H1 (cell line): ENCODE results near the gene SCP2. TPM values are rescaled to one million over a fixed set of nuclear protein-coding genes. Genes with fewer than 3 reads are reported as not detected.

Experiments used
- BRCA1 ChIP-seq: IDR thresholded peaks from 2 replicates; pipeline ENCODE4 v1.6.1; 2012; ENCODE audit warnings: low read depth, low read length, improper control_type of control experiment
- CBX8 ChIP-seq: fragments of 300-800, 300-1000 bp; sonication (generic); IDR thresholded peaks from 2 replicates; pipeline ENCODE4 v1.7.1; 2016; ENCODE audit warnings: low read depth, low read length, borderline replicate concordance
- CHD1 ChIP-seq: IDR thresholded peaks from 2 replicates; pipeline ENCODE4 v1.6.1; 2012; ENCODE audit warnings: low read depth, low read length, improper control_type of control experiment
- EP300 ChIP-seq, 2 experiments: IDR thresholded peaks; 1 replicate in 1 of 2; 2 replicates in 1 of 2; pipeline ENCODE4 v1.6.1; 2011 to 2012; ENCODE audit warnings: low read depth in 2 of 2, low read length in 2 of 2, mild to moderate bottlenecking in 2 of 2, borderline replicate concordance in 1 of 2, inconsistent platforms in 1 of 2, moderate library complexity in 1 of 2
- HDAC6 ChIP-seq: IDR thresholded peaks from one replicate; pipeline ENCODE4 v1.7.1; 2012; ENCODE audit warnings: low read depth, mild to moderate bottlenecking, inconsistent platforms, low read length, moderate library complexity
- JUND ChIP-seq: IDR thresholded peaks from 2 replicates; pipeline ENCODE4 v1.6.1; 2011; ENCODE audit warnings: mild to moderate bottlenecking, improper control_type of control experiment, low read length
- TBP ChIP-seq: IDR thresholded peaks from 2 replicates; pipeline ENCODE4 v1.6.1; 2011; ENCODE audit warnings: low read depth, low read length, improper control_type of control experiment
- polyA plus RNA-seq, 7 experiments: library from polyadenylated mRNA; depleted of rRNA in 3 of 7; stranded (reverse) in 5 of 7; unstranded in 2 of 7; fragments of >200 nt in 5 of 7; fragments of 200-250 nt in 2 of 7; gene quantifications; 1 replicate in 5 of 7; 2 replicates in 1 of 7; 4 replicates in 1 of 7; pipeline versions ENCODE4 v1.2.1 to v1.2.3, GENCODE V29; 2011 to 2013; ENCODE audit warnings: missing spikeins in 2 of 7, mixed read lengths in 2 of 7
- total RNA-seq: library from RNA; stranded (reverse); fragmentation: NEBNext Ultra II Directional; extraction: Animal tissue kit (Norgen Biotek cat#: 25700); gene quantifications from 2 replicates; pipeline ENCODE4 v1.2.1, GENCODE V29; 2021
- TF ChIP-seq, protein P1 (sequence below): fragments of 300-600 bp; sonication (generic); IDR thresholded peaks from 2 replicates; pipeline ENCODE4 v1.7.1; 2012; ENCODE audit warnings: low read length, moderate library complexity, mild to moderate bottlenecking, inconsistent platforms; ENCODE audit not compliant: insufficient replicate concordance
- TF ChIP-seq, protein P2 (sequence below): IDR thresholded peaks from 2 replicates; pipeline ENCODE4 v1.6.1; 2012; ENCODE audit warnings: low read length, inconsistent platforms

Gene SCP2
- total and polyA plus RNA-seq, 2 of the 8 experiments (the other 6 are each of a cell fraction or from before 2014, with no cell fraction given), result 20.9 to 54.3 TPM

DNA sequence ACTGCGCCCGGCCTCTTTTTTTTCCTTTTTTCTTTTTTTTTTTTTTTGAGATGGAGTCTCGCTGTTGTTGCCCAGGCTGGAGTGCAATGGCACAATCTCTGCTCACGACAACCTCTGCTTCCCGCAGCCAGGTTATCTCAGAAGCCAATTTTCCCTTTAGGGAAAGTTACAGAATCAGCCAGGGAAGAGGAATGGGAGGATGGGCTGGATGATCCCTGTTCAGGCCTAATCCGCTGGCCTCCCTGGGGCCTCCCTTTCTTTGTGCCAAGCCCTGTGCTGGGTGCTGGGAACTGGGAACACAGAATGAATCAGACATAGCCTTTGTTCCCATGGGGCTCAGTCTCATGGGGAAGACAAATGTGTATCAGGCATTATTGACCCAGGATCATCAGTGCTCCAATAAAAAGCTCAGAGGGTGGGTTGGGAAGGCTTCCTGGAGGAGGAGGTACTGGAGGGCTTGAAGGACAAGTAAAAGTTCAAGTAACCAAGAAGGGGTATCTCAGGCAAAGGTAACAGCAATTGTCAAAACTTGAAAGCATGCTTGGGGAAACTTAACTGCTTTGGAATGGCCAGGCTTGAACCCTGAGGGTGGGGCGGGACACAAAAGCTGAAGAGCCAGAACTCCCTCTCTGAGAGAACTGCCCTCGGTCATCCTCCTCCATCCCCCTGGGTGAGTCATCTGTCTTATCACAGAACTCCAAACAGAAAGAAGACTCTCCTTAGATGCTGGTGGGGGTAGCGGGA lies 19.8 kb upstream of the SCP2 start (continued):
- TF ChIP-seq, protein P1, sequence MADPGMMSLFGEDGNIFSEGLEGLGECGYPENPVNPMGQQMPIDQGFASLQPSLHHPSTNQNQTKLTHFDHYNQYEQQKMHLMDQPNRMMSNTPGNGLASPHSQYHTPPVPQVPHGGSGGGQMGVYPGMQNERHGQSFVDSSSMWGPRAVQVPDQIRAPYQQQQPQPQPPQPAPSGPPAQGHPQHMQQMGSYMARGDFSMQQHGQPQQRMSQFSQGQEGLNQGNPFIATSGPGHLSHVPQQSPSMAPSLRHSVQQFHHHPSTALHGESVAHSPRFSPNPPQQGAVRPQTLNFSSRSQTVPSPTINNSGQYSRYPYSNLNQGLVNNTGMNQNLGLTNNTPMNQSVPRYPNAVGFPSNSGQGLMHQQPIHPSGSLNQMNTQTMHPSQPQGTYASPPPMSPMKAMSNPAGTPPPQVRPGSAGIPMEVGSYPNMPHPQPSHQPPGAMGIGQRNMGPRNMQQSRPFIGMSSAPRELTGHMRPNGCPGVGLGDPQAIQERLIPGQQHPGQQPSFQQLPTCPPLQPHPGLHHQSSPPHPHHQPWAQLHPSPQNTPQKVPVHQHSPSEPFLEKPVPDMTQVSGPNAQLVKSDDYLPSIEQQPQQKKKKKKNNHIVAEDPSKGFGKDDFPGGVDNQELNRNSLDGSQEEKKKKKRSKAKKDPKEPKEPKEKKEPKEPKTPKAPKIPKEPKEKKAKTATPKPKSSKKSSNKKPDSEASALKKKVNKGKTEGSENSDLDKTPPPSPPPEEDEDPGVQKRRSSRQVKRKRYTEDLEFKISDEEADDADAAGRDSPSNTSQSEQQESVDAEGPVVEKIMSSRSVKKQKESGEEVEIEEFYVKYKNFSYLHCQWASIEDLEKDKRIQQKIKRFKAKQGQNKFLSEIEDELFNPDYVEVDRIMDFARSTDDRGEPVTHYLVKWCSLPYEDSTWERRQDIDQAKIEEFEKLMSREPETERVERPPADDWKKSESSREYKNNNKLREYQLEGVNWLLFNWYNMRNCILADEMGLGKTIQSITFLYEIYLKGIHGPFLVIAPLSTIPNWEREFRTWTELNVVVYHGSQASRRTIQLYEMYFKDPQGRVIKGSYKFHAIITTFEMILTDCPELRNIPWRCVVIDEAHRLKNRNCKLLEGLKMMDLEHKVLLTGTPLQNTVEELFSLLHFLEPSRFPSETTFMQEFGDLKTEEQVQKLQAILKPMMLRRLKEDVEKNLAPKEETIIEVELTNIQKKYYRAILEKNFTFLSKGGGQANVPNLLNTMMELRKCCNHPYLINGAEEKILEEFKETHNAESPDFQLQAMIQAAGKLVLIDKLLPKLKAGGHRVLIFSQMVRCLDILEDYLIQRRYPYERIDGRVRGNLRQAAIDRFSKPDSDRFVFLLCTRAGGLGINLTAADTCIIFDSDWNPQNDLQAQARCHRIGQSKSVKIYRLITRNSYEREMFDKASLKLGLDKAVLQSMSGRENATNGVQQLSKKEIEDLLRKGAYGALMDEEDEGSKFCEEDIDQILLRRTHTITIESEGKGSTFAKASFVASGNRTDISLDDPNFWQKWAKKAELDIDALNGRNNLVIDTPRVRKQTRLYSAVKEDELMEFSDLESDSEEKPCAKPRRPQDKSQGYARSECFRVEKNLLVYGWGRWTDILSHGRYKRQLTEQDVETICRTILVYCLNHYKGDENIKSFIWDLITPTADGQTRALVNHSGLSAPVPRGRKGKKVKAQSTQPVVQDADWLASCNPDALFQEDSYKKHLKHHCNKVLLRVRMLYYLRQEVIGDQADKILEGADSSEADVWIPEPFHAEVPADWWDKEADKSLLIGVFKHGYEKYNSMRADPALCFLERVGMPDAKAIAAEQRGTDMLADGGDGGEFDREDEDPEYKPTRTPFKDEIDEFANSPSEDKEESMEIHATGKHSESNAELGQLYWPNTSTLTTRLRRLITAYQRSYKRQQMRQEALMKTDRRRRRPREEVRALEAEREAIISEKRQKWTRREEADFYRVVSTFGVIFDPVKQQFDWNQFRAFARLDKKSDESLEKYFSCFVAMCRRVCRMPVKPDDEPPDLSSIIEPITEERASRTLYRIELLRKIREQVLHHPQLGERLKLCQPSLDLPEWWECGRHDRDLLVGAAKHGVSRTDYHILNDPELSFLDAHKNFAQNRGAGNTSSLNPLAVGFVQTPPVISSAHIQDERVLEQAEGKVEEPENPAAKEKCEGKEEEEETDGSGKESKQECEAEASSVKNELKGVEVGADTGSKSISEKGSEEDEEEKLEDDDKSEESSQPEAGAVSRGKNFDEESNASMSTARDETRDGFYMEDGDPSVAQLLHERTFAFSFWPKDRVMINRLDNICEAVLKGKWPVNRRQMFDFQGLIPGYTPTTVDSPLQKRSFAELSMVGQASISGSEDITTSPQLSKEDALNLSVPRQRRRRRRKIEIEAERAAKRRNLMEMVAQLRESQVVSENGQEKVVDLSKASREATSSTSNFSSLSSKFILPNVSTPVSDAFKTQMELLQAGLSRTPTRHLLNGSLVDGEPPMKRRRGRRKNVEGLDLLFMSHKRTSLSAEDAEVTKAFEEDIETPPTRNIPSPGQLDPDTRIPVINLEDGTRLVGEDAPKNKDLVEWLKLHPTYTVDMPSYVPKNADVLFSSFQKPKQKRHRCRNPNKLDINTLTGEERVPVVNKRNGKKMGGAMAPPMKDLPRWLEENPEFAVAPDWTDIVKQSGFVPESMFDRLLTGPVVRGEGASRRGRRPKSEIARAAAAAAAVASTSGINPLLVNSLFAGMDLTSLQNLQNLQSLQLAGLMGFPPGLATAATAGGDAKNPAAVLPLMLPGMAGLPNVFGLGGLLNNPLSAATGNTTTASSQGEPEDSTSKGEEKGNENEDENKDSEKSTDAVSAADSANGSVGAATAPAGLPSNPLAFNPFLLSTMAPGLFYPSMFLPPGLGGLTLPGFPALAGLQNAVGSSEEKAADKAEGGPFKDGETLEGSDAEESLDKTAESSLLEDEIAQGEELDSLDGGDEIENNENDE, result no peak
- TF ChIP-seq CHD1, result no peak
- TF ChIP-seq HDAC6, result no peak
- no peak for TF ChIP-seq JUND
- TF ChIP-seq TBP, result no peak
- TF ChIP-seq, protein P2, sequence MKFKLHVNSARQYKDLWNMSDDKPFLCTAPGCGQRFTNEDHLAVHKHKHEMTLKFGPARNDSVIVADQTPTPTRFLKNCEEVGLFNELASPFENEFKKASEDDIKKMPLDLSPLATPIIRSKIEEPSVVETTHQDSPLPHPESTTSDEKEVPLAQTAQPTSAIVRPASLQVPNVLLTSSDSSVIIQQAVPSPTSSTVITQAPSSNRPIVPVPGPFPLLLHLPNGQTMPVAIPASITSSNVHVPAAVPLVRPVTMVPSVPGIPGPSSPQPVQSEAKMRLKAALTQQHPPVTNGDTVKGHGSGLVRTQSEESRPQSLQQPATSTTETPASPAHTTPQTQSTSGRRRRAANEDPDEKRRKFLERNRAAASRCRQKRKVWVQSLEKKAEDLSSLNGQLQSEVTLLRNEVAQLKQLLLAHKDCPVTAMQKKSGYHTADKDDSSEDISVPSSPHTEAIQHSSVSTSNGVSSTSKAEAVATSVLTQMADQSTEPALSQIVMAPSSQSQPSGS, result no peak
- no peak for TF ChIP-seq BRCA1
- no peak for TF ChIP-seq CBX8
- TF ChIP-seq EP300 (IDR thresholded peaks at IDR 0.05; ENCODE audit: borderline replicate concordance in 1 of 2, low read depth in 2 of 2, low read length in 2 of 2), result no peak
